GM19395 (cell line): Measurements from ENCODE around the gene TPRG1L.

Source experiments
- ATAC-seq: cut with Tn5 transposase; IDR thresholded peaks from one replicate; pipeline ENCODE4 v1.9.1; 2021; ENCODE audit warnings: mild to moderate bottlenecking, moderate library complexity; ENCODE audit not compliant: unreplicated experiment

Gene TPRG1L

DNA sequence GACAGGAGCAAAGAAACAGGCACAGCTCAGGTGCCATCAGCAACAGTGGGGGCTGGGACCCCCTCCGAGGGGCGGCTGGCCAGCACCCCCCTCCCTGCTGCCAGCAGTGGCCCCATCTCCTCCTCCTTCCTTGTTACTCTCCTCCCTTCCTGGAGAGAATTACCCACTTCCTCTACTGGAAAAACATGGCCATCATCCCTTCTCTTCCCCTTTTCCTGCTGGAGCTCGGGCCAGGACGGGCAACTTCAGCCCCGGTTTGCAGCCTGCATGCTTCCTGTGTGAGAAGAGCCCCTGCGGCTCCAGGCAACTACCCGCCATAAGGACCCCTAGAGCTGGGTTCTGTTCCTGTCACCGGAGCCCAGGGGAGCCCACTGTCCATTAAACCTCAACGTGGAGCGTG lies 31.1 kb upstream of the TPRG1L start:
- ATAC-seq, result no peak

DNA sequence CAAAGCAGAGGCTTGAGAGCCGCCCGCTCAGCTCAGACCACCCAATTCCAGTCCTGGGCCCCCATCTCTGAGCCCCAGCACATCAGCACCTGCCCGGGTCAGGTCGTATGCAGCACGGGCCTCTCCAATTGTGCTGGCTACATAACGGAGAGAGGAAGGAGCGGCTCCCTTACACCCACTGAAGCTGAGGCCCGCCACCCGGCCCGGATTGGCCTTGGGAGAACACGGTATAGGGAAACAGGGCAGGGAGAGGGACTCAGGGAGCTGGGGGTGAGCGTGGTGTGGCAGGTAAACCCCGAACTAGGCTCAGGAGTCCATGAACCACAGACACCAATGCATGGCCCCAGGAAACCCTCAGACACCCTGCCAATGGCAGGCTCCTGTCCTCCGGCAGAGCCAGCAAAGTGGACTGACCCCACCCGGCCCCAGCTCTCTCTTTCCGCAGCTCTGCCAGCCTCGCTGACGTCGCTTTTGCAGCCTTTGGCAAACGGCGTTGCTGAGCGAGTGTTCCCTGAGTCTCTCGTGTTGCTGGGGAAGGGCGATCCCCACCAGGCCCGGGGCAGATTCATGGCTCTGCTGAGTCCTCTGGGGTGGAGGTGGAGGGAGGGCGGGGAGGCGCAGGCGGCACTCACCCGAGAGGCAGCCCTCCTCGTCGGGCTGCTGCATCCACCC lies 30.0 kb upstream of the TPRG1L start:
- no peak for ATAC-seq

DNA sequence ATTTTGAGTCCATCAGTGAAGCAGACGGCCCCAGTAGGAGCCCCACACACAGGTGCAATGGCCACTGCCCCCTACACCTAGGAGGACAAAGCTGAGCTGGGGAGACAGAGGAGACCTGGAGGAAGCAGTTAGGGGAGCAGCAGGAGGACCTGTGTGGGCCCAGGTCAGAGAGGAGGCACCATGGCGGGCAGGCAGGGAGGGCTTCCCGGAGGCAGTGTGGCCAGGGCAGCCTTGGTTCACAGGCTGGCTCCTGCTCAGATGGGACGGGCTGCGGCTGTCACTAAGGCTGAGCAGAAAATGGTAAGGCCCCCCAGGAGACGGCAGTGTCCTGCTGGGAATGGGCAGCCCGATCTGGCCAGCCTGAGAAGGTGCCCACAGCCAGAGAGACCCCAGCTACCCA lies 28.9 kb upstream of the TPRG1L start:
- ATAC-seq, result no peak

DNA sequence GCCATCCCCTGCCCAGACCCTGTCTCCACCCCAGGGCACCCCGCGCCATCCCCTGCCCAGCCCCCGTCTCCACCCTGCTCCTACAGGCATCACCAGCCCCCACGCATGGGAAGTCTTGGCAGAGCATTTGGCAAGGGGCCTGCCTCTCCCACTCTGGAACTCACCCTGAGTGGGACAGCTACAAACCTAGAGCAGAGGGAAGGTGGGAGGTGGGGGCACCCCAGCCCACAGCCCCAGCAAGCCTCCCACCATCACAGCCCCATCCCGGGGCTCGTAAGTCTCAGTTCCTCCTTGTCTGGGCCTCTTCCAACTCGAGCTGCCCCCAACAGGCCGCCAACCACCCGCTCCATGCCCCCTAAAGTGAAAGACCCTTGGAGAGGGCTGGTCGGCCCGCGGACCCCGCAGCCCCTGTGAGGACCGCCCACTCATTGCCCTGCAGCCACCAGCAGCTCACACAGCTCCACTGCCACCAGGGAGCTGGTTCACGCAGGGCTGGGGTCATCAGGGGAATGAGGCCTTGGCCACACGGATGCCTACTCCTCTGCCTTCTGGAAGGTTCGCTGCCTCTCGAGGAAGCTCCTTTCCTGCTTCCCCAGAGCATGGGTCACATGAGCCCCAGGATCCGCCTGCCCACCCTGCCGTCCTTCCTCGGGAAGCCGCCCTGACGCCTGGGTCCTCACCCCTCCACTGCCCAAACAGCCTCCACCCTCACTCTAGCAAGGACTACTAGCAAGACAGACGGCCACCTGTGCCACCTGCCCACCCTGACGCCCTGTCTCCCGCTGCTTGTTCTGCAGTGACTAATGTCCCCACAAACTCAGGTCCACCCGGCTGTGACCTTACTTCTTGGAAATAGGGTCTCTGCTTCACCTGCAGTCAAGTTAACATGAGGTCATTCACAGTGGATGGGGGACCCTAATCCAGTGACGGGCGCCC lies 27.9 kb upstream of the TPRG1L start:
- no peak for ATAC-seq

DNA sequence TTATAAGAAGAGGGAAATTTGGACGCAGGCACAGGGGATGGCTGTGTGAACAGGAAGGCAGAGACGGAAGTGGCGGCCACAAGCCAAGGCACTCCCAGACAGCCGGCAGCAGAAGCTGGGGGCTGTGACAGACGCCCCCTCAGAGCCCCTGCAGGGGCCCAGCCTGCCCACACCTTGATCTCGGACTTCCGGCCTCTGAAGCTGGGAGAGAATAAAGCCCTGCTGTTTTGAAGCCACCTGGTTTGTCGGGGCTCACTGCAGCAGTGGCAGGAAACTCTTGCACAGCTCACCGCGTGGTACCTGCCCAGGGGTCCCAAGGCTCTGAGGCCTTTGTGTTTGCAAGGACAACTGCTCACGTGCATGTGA lies 27.2 kb upstream of the TPRG1L start:
- ATAC-seq, result no peak

DNA sequence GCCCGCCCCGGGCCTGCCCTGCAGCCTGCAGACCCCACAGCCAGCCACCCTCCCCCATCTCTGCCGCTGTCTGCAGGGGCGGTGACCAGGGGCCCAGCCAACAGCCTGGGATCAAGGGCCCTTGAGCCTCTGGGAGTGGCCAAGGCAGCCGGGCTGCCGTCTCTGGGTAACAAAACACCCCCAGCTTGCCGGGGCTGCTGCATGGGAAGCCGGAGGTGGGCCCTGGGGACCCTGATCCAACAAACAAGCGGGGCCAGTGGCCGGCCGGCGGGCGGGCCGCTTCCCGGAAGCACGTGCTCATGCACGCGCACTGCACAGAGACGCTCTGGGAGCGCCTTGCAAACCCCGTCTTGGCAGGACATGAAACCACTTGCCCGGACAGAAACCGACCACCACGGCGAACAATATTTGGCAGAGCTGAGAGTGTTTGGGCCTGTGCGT lies 26.7 kb upstream of the TPRG1L start:
- no peak for ATAC-seq

DNA sequence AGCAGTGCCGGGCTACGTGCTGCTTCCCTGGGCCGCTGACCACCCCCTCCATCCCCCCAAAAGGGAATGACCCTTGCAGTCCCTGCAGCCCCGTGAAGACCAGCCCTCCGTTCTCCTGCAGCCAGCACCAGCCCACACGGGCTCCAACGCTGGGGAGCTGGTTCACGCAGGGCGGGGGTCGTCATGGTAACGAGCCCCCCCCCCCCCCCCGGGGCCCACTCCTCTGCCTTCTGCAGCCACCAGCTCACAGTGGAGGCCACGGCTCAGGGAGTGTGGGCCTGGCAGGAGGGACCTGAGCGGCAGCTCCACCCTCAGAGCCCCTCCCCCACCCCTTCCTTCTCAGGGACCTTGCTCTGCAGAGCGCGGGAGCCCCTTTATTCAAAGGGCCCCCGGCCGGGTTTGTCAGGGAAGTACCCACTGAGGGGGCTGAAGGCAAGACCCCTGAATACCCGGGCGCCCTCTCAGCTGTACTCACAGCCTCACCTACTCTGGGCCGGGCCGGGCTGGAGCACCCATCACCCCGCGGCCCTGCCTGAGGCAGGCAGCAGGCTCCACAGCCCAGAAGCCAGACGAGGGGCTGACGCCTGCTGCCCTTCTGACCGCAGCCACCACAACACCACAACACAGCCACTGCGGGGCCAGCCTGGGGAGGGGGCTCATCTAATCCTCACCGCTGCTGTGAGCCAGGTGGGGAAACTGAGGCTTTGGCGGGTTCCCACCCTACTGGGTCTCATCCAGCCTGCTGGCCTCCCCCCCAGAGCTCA lies 26.1 kb upstream of the TPRG1L start:
- no peak for ATAC-seq

DNA sequence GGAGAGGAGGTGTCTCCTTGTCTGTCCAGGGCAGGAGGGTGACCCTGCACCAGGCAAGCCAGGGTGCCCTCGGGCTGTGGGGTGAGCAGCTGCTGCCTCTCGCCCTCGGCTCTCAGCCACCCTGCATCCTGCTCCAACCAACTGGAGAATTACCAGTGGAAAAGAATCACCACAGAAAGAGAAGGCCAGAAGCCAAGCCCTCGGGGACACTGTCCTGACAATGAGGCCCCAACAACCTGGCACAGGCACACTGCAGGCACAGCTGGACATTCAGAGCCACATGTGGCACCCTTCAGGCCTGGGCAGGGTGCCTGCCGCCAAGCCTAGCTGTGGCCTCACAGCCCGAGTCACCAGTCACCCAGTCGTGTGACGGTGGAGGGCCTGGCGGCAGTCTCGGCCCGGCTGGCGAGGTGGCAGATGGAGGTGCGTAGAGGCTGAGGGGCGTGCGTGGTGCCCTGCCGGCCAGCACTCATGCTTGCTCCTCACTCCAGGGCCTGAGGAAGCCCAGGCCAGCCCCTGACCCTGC lies 25.5 kb upstream of the TPRG1L start:
- no peak for ATAC-seq

DNA sequence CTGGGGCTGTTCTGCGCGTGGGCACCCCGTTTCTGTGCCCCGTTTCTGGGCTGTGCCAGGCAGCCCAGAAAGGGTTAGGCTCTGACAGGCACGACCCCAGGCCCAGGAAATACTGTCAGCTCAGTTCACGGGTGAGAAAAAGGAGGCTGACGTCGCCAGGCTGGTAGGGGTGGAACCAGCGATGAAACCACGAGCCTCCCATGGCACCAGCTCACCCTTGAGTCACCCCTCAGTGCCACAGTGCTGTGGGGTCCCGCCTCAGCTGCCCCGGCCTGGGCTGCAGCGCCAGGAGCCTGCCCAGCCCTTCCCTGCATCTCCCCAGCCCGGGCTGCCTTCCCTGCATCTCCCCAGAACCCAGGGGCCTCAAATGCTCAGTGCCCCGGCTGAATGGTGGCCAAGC lies 25.0 kb upstream of the TPRG1L start:
- ATAC-seq, result no peak

DNA sequence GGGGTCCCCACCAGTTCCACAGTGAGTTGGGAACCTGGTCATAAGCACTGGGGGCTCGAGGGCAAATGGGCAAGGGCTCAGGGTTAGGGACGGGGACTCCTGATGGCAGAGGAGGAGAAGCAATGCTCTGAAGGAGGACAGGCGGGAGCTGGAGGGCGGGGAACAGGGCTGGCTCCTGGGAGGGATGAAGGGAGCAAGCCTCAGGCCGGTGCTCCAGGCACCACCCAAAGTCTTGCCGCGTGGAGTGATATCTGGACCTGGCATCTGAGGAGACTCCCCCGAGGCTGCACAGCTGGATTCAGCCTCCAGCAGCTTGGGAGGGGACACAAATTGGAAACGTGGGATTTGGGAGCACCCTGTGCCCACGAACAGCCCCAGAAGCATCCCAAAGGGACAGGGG lies 24.5 kb upstream of the TPRG1L start:
- ATAC-seq, result no peak

DNA sequence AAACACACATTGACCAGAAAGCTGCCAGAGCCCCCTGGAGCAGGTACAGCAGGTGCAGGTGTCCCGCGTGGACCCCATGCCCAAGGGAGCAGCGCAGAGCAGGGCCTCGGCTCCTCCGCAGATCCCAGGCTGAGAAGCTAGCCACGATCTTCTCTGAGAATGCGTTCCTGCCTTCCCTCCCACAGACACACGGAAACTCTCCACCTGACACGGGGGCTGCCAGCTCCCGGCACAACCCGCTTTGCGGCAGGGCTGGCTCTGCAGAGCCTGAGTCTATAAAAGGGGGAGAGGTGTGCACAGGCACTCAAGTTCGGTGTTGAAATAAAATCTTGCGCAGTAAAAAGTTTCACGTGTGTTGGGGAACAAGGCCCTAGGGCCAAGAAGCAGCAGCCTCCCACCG lies 23.1 kb upstream of the TPRG1L start:
- no peak for ATAC-seq

DNA sequence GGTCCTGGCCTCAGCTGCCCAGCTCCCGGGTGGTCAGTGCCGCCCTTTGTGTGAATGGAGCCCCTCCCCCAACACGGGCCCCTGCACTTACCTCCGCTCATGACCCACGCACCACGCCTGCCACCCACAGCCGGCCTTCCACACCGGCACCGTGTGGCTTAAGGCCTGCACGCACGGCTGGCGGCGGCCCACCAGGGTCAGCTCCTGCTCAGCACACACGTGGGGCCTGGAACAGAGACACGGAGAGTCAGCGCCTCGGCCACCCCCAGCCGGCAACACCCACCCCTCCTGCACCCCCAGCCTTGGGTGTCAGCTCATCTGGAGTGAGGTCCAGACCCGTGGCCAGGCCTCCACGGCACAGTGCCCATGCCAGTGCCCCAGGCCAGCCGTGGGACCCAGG lies 22.4 kb upstream of the TPRG1L start:
- ATAC-seq, result no peak

DNA sequence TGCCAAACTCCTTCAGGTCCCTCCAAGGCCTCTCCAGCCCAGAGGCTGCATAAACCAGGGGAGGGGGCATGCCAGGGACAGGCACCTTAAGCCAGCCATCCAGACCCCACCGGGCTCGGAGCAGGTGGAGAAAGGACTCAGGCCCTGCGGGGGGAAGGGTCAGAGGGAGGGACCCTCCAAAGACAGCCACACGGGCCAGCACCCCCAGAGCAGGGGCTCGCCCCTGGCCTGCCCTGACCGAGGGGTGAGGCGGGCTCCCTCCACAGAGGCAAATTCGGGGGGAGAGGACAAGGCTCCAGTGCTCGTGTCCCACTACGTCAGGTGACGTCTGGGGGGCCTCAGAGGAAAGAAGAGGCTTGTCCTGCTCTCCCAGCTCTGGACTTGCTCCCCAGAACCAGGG lies 21.7 kb upstream of the TPRG1L start:
- no peak for ATAC-seq

DNA sequence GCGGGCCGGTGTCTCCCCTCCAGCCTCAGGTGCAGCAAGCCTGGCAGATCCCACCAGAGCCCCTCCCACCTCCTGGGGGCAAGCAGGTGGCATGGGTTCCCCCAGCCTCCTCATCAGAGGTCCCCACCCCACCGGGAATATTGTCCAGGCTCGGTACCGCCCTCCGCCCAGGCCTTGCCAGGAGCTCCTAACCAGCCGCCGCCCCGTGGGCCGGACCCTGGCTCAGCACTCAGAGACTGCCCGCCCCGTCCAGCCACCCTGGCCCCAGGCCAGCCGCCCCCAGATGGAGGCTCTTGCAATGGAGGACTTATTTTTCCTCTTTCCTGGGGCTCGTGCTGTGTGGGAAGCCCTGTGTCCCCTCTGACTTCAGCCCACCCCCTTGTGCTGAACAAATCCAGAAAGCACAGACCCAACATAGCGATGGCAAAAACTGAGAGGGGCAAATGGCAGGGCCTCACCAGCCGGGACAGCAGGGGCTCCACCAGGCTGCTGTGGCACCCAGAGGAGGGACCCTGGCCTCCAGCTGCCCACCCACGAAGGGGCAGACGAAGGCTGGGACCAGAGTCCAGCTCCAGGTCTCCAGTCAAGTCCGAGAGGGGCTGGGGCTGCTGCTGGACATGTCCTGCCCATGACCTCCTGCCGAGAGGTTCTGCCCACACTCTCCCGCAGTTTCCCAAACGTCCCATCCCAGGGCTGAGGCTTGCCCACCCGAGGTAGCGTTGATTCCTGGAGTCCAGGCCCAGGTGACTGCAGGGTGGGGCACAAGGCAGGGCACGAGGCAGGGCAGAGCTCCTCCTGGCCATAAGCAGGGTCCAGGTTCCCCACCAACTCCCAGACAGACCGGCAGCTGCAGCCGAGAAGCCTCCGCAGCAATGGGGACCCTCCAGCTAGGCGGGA lies 21.0 kb upstream of the TPRG1L start:
- no peak for ATAC-seq

DNA sequence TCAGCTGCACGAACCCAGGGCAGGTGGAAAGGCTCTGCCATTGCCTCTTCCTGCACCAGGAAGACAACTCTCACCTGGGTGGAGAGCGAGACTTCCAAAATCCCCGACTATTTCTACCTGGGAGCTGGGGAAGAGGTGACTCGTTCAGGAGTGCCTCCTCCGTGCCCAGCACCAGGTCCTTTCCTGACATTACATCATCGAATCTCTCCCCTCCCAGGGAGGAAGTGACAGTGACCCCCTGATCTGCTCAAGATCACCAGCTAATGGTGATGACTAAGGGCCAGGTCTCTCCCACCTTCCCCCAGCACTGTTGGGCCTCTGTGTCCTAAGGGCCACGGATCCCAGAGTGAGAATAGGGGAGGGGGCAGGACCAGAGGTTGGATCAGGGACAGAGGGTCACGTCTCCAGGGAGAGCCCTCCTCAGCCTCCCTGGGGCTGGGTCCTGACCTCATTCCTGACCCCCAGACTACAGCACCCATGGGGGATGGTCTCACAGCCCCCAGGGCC lies 20.3 kb upstream of the TPRG1L start:
- no peak for ATAC-seq

DNA sequence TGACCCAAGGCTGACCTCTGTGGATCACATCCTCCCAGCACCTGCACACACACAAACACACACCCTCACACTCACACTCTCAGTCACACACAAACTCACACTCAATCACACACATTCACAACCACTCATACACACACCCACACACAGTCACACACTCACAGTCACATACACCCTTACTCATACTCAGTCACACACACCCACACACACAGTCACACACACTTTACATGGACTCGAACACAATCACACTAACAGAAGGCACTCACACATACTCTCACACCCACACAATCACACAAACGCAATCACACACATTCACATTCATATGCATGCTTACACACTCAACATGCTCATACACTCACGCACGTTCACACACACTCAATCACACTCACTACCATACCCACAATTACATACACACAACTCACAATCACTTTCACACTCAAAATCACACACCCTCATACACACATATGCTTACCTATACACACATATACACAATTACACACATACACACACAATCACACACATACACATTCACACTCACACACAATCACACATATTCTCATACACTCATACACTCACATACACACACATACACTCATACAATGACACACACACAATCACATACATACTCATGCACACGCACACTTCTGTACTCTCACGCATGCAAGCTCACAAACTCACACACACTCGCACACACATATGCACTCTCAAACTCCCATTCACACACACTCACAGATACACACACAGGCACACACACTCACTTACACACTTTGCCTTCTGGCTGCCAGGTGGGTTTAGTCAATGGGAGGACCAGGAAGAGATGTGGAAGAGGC lies 19.6 kb upstream of the TPRG1L start:
- no peak for ATAC-seq

DNA sequence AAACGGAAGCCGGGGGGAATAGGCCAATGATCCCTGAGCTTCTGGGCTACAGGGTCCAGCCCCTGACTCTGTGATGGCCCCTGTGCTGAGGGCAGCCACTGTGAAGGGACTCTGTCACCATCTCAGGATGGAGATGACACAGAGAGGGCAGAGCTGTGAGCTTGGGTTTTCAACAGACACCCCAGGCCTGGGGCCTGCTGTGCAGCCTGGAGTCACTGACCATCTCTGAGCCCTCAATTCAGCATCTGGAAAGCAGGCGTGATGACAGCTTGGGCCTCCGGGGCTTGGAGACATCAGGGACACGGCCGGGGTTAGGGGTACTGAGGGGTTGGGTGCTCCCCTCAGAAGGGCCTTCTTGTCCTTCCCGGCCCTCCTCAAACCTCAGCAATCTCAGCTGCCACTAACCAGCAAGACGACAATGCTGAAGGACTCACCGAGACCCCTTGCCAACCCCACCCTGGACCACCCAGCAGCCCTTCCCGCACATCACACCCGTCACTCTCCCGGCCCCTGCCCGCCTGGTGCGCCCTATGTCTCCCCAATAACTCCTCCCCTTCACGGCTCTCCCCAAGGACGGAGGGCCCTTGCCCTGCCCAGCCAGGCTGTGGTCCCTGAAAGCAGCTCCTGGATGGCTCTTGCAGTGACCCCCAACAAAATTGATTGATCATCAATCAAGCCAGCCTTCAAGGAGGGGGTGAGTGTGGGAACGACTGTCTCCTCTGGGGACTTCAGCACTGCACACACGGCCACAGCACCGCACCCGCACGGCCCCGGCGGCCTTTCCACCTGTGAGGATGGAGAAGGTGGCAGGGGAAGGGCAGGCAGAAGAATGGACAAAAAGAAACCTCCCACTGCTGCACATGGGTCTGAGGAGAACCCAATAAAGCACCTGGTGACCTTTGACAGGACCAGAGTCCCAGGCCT lies 17.8 kb upstream of the TPRG1L start:
- no peak for ATAC-seq

DNA sequence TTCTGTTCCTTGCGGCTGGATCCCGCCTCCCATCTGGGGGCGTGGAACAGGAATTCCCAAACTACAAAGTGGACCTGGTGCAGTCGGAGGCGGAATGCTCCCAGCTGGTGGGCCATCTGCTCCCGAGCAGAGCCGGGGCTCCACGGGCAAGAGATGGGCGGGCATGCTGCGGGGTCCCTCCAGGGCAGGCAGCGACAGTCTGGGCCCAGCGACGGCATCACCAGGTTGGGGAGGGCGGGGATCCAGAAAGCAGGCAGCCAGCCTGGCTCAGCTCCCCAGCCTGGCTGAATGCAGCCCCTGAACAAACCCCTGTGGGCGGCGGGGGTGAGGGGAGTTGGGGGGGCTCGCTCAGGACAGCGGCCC lies 17.1 kb upstream of the TPRG1L start:
- no peak for ATAC-seq
